Measurements from ENCODE around the gene COL1A2.

The COL1A2 gene

GRCh38 chr7:94394437-94395140 is at the start of gene COL1A2:
COL1A2 (plus strand) TSS chr7:94394895; CDS start chr7:94395032, 137 bp downstream.
- DNase-seq (ENCODE audit: insufficient read length, low spot score): no peak
- FAIRE-seq: no peak

DNA sequence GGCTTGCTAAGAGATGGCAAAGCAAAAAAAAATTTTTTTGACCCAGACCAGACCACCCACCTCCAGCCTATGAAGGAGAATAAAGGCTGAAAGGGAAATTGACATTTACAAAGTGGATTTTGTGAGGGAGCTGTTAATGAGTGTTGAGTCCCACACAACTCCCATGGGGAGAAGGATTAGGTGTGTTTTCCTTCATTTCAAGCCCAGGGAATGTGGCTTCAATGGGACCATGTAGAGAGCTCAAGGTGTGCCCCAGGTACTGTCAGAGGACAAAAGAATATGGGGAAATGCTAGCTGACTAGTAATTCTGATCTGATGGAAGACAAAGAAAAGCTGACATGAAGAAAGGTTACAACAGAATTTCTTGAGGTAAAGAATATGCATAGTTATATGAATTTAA is 48.8 kb upstream of the COL1A2 start:
- FAIRE-seq (no peak), DNase-seq (ENCODE audit: insufficient read length, low spot score) (no peak)

DNA sequence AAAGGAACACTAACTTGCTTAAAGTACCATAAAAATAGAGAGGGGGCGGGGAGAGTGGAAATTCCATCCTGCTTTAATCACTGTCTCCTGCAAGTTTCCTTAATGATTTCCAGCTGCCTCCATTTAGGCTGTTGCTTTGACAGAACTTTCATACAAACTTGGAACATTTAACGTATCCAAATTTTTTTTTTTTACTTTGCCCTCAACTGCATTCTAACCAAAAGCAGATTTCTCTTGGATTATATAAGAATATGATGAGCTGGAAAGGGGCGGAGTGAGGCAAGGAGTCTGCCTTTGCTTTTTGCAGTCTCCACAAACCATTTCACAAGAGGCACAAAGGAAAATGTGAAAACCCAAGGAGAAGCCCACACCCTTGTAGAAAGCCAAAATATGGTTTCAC is 46.6 kb upstream of the COL1A2 start:
- peak; percentile 3 for DNase-seq (ENCODE audit: insufficient read length, low spot score)

DNA sequence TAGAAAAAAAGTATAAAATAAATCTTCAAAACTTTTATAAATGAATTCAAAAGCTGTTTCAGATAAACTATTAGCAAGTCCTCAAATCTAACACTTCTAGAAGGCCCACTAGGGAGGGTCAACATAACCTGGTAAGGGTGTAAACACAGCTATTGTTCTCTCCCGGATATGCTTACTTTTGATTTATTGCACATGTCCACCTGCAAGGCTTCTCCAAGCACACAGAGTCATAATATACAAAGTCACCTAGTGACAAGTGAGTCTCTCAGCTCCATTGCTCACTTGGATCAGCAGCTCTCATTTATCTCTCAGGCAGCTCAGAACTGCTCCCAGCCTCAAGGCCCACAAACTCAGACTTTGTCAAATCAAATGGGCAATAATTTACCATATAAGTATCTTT is 44.0 kb upstream of the COL1A2 start:
- no peak for DNase-seq (ENCODE audit: insufficient read length, low spot score)
- no peak for FAIRE-seq

More for the DNA sequence above, 46.6 kb upstream of the COL1A2 start:
- FAIRE-seq: no peak

DNA sequence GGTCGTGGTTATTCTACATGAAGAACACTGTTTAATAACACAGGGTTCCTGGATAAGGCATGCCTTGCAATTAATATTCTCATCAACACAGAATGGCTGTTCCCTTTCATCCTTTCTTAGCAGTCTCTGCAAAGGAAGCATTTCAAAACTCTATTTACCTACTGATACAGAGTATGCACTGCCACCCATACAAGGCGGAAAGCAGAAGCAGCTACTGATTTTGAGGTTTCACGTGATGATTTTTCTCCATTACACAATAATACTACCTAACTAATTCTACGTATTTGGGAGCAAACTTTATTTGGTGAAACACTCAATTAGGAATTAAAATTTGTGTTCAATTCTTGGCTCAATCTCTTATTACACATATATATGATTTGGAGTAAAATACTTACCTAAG is 43.0 kb upstream of the COL1A2 start:
- DNase-seq (ENCODE audit: insufficient read length, low spot score) (no peak), FAIRE-seq (no peak)

GRCh38 chr7:94352887-94353286 is 41.8 kb upstream of the COL1A2 start:
- FAIRE-seq: no peak

GRCh38 chr7:94354953-94355352 is 39.7 kb upstream of the COL1A2 start:
- FAIRE-seq (no peak), DNase-seq (ENCODE audit: insufficient read length, low spot score) (no peak)

More at GRCh38 chr7:94352887-94353286, 41.8 kb upstream of the COL1A2 start:
- no peak for DNase-seq (ENCODE audit: insufficient read length, low spot score)

- FAIRE-seq (no peak), DNase-seq (ENCODE audit: insufficient read length, low spot score) (no peak)
Observed at GRCh38 chr7:94355454-94355853, 39.2 kb upstream of the COL1A2 start.

- DNase-seq (ENCODE audit: insufficient read length, low spot score): no peak
- FAIRE-seq: no peak
Observed at GRCh38 chr7:94357076-94357475, 37.6 kb upstream of the COL1A2 start.

DNA sequence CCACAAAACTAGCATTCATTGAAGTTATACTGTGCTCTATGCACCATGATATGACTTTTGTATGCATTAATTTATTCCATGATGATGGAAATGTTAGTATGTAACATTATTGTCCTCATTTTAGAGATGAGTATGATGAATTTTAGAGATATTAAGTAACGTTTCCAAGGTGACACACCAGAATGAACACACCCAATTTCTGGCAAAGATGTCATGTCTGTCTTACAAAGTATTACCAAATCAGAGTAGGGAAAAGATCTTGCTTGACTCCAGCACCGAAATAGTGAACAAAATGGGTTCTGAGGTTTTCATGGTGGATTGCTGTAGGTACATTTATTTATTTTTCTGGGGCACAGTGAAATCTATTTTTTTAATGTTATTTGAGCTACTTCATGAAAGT is 33.8 kb upstream of the COL1A2 start:
- FAIRE-seq (no peak), DNase-seq (ENCODE audit: insufficient read length, low spot score) (no peak)

GRCh38 chr7:94362276-94362675 is 32.4 kb upstream of the COL1A2 start:
- no peak for DNase-seq (ENCODE audit: insufficient read length, low spot score)
- no peak for FAIRE-seq

DNA sequence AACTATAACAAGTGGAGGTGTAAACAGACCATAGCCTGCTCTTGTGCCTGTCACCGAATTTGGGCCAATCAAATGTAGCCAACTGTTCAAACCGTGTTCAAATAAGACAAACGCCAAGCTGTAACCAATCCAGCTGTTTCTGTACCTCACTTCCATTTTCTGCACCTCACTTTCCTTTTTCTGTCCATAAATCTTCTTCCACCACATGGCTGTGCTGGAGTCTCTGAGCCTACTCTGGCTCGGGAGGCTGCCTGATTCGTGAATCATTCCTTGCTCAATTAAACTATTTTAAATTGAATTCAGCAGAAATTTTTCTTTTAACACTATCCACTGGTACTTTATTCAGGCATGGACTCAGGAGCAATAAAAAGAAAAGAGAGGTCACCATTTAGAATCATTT is 29.9 kb upstream of the COL1A2 start:
- DNase-seq (ENCODE audit: insufficient read length, low spot score) (no peak), FAIRE-seq (no peak)

DNA sequence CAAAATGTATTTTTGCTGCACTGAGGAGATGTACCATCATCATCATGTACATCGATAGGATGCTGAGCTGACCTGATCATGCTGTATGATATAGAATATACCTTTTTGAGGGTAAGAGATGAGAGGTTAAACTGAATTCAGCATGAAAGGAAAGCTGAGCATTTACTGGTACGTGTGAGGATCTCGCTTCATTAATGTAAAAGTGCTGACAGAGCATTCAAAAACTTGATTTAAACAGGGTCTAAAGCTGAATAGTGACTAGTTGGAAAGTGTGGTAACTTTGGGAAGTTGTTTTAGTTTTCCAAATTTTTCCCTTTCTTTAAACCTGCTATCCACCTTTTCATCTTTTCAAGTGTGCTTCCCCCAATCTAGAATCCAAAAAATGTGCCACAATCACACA is 28.5 kb upstream of the COL1A2 start:
- no peak for FAIRE-seq
- DNase-seq (ENCODE audit: insufficient read length, low spot score): no peak

DNA sequence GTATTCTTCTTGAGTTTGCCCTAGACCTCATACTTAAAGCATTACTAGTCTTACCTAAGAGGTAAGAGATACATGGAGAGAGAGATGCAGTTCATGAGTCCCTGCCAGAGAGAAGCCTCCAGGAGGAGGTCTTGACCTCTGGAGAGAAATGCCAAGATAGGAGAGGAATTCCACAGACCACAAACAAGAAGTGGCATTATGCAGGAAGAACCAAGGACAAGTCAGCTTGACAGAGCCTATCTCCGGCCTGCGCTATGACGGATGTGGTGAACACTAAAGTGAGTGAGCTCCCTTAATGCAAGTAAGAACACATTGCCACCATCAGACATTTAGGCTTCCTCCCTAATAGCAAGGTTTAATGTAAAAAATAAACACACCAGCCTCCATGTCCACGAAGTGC is 27.9 kb upstream of the COL1A2 start:
- DNase-seq (ENCODE audit: insufficient read length, low spot score): no peak
- no peak for FAIRE-seq

GRCh38 chr7:94367949-94368348 is 26.7 kb upstream of the COL1A2 start:
- no peak for FAIRE-seq
- DNase-seq (ENCODE audit: insufficient read length, low spot score): no peak

GRCh38 chr7:94368371-94368791 is 26.3 kb upstream of the COL1A2 start:
- DNase-seq (ENCODE audit: insufficient read length, low spot score) (no peak), FAIRE-seq (no peak)

DNA sequence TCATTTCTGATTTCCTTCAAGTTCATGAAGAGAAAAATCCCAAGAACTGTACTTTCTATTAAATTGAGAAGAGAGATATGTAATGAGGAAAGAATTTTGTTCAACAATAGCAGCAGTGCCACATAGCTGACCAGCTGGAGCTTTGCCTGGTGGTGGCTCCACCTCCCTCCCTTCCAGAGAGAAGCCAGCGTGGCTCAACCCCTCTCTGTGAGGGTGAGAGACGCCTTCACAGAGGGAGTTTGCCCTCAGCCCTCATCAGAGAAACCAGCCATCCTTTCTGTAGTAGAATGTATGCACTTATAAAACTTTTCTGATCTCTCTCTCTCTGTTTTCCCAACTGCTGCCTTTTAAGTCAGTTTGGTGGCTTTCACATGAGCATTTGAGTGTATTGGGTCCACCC is 20.5 kb upstream of the COL1A2 start:
- DNase-seq (ENCODE audit: insufficient read length, low spot score) (peak; percentile 41), FAIRE-seq (no peak)

DNA sequence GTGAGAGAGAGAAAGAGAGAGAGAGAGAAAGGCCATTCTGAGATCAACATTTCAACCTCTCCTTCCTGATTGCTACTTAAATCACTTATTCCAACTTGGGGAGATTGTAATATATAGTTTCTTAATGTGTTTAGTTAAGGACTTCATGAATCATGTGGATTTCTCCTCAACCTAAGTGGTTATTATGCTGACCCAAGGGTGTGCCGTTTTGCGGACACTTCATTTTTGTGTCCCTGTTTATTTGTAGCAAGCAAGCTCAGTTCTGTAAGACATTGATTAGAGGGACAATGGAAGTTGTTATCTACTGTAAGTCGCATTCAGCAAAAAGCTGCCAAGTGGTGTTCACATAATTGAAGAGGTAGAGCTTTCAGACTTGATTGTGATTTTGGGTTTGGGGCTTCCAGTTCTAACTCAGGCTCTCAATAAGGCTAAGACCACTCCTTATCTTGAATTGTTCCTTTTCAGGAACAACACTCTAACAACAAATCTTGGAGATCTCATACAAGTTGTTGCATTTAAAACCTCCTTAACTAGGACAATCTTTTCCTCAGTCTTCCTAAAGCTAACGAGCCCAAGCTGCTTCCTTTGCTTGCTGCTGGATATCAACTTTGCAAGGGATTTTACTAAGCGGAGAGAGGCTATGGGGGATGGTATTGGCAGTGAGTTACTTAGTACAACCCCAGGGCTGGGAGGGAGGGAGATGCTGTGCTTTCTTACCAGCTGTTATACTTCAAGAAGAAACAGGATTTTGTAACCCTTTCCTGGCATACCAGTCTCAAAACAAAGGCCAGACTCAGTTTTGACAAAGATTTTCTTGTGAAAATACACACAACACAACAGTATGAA is 19.8 kb upstream of the COL1A2 start:
- no peak for FAIRE-seq
- DNase-seq (ENCODE audit: insufficient read length, low spot score): peak; percentile 27

DNA sequence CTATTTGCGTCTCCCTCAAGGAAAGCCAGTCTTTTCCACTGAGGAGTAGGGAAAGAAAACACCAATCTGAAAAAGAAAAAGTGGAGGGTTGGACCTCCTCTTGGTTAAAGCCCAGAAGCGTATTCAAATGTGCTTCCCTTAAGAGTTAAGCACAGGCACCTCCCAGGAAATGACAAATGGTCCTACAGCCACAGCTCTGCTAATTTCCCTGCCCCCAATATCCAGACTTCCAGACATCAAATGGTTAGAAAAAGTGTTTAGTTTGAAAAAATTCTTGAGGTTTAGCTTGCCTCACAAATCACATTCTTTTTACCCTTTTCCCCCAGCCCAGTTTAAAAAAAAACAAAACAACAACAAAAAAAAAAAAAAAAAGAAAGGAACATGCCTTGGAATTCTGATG is 19.0 kb upstream of the COL1A2 start:
- FAIRE-seq: no peak
- DNase-seq (ENCODE audit: insufficient read length, low spot score): peak; percentile 39

DNA sequence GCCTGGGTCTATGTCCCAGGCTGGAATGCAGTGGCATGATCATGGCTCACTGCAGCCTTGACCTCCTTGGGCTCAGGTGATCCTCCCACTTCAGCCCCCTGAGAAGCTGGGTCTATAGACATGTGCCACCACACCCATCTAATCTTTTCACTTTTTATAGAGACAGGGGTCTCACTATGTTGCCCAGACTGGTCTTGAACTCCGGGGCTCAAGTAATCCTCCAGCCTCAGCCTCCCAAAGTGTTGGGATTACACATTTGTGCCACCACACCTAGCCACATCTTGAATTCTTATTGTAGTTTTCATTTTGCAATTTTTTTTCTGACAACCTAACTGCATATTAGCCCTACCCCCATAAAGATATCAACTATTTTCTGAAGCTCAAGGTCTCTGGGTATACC is 18.4 kb upstream of the COL1A2 start:
- DNase-seq (ENCODE audit: insufficient read length, low spot score) (no peak), FAIRE-seq (no peak)

DNA sequence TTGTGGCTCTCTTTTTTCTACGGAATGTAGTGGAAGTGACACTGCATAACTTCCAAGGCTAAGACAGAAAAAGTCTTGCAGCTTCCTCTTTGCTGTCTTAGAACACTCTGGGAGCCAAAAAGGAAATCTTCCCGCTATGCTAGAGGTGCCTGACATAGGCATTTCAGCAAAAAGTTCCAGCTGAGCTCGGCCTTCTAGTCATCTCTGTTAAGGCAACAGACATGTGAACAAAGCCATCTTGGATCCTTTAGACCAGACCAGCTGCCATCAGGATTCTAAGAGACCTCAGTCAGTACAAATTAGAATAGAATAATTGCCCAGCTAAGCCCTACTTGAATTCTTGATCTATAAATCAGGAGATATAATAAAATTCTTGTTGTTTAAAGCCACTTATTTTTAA is 16.3 kb upstream of the COL1A2 start:
- no peak for DNase-seq (ENCODE audit: insufficient read length, low spot score)

DNA sequence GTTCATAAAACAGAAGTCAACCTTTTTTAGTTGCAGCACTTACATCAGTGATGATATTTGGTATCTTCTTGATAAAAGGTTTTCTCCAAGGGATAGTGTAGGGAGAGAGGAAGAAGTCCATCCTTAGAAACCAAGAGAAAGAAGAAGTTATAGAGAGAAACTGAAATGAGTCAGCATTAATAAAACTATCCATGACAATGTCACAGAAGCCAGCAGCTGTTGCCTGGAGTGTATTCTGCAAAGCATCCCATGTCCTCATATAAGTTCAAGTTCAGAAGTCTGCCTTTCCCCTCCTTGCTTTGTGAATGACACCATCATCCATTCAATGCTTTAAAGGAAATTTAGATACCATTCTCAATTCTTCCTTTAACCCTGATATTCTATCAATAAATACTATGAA is 14.4 kb upstream of the COL1A2 start:
- no peak for FAIRE-seq

More for the DNA sequence above, 16.3 kb upstream of the COL1A2 start:
- FAIRE-seq: no peak

More for the DNA sequence above, 14.4 kb upstream of the COL1A2 start:
- DNase-seq (ENCODE audit: insufficient read length, low spot score): no peak
